Measurements from ENCODE around the gene RABEP2.
A peak's percentile ranks its signal among the peaks of the same experiment; 100 is the strongest.
"Not testable (repeated sequence)": the region's sequence is repeated elsewhere in the genome, so short reads cannot be mapped to it uniquely, and the experiment has no call there.

RABEP2 gene

GRCh38 chr16:28881565-28881964 is 43.5 kb downstream of the RABEP2 start:
- H3K23ac ChIP-seq (ENCODE audit: low read depth, low read length, poor library complexity); H2BK120ac ChIP-seq (ENCODE audit: low read depth, low read length); H2BK5ac ChIP-seq (ENCODE audit: low read length); H3K9me3 ChIP-seq (replicated peaks in 1 of 2; ENCODE audit: control insufficient read depth in 2 of 2, insufficient read depth in 1 of 2, low read depth in 1 of 2, low read length in 2 of 2); H3K4me3 ChIP-seq (ENCODE audit: low read length in 2 of 2); H4K8ac ChIP-seq (ENCODE audit: low read depth, low read length); H2BK15ac ChIP-seq (ENCODE audit: low read length); H3K27ac ChIP-seq (replicated peaks; ENCODE audit: low read length); H3K36me3 ChIP-seq (replicated peaks in 1 of 2; ENCODE audit: control insufficient read depth in 2 of 2, insufficient read depth in 2 of 2, low read length in 2 of 2); H3K79me1 ChIP-seq (ENCODE audit: low read depth, low read length); DNase-seq (ENCODE audit: low spot score); H4K91ac ChIP-seq (ENCODE audit: low read depth, low read length, poor library complexity); H3K14ac ChIP-seq (ENCODE audit: low read length); H2BK12ac ChIP-seq (ENCODE audit: low read length); H3K4me2 ChIP-seq (ENCODE audit: insufficient read depth, low read length, poor library complexity, severe bottlenecking); H3K9ac ChIP-seq (ENCODE audit: low read depth, low read length, poor library complexity); H3K4ac ChIP-seq (ENCODE audit: low read length); H3K18ac ChIP-seq (ENCODE audit: low read length); H2AFZ ChIP-seq (ENCODE audit: low read length); H2AK5ac ChIP-seq (ENCODE audit: low read depth, low read length); H3K27me3 ChIP-seq (ENCODE audit: control insufficient read depth in 3 of 3, insufficient read depth in 3 of 3, low read depth in 1 of 3, low read length in 3 of 3): not testable (repeated sequence)
- peaks cover 18 to 47% of the 10 kb centered on the region in 2 donors for H3K4me1 ChIP-seq (ENCODE audit: control insufficient read depth in 2 of 2, insufficient read depth in 1 of 2, low read depth in 1 of 2, low read length in 2 of 2)
- no CpG with 5 or more reads among the region's 4 CpGs for WGBS, 2 donors (ENCODE audit: extremely low coverage in 2 of 2, insufficient read length in 2 of 2, insufficient replicate concordance in 1 of 2)

GRCh38 chr16:28880955-28881354 is 44.1 kb downstream of the RABEP2 start:
- Histone ChIP-seq H2BK120ac (ENCODE audit: low read depth, low read length) (no peak overlapping the region), H3K27ac (replicated peaks; ENCODE audit: low read length) (no peak overlapping the region), H3K23ac (ENCODE audit: low read depth, low read length, poor library complexity) (no peak overlapping the region), H3K4me1 (ENCODE audit: control insufficient read depth in 2 of 2, insufficient read depth in 1 of 2, low read depth in 1 of 2, low read length in 2 of 2) (peaks cover 18 to 53% of the 10 kb centered on the region in 2 donors), H3K4me2 (ENCODE audit: insufficient read depth, low read length, poor library complexity, severe bottlenecking) (no peak overlapping the region), H2BK15ac (ENCODE audit: low read length) (no peak overlapping the region), H3K4ac (ENCODE audit: low read length) (no peak overlapping the region), H3K4me3 (ENCODE audit: low read length in 2 of 2) (no peak overlapping the region), H3K79me1 (ENCODE audit: low read depth, low read length) (peaks cover 3% of the 10 kb centered on the region), H2AK5ac (ENCODE audit: low read depth, low read length) (no peak overlapping the region), H4K91ac (ENCODE audit: low read depth, low read length, poor library complexity) (no peak overlapping the region), H3K9me3 (replicated peaks in 1 of 2; ENCODE audit: control insufficient read depth in 2 of 2, insufficient read depth in 1 of 2, low read depth in 1 of 2, low read length in 2 of 2) (no peaks in the 10 kb centered on the region), H3K36me3 (replicated peaks in 1 of 2; ENCODE audit: control insufficient read depth in 2 of 2, insufficient read depth in 2 of 2, low read length in 2 of 2) (peaks cover 2 to 3% of the 10 kb centered on the region in 2 donors), H3K9ac (ENCODE audit: low read depth, low read length, poor library complexity) (no peak overlapping the region), H2BK12ac (ENCODE audit: low read length) (no peak overlapping the region), H3K14ac (ENCODE audit: low read length) (no peak overlapping the region), H2AFZ (ENCODE audit: low read length) (no peak overlapping the region), H3K18ac (ENCODE audit: low read length) (peak overlapping the region; percentile 96), H2BK5ac (ENCODE audit: low read length) (no peak overlapping the region), H3K27me3 (ENCODE audit: control insufficient read depth in 3 of 3, insufficient read depth in 3 of 3, low read depth in 1 of 3, low read length in 3 of 3) (peaks cover 0 to 4% (median 0%) of the 10 kb centered on the region in 3 experiments), H4K8ac (ENCODE audit: low read depth, low read length) (no peak overlapping the region)
- WGBS, 2 donors (ENCODE audit: extremely low coverage in 2 of 2, insufficient read length in 2 of 2, insufficient replicate concordance in 1 of 2): no CpG with 5 or more reads among the region's 4 CpGs
- no peak for DNase-seq (ENCODE audit: low spot score)

- Histone ChIP-seq H2AFZ (ENCODE audit: low read length) (peak overlapping the region; percentile 82), H3K4me1 (ENCODE audit: control insufficient read depth in 2 of 2, insufficient read depth in 1 of 2, low read depth in 1 of 2, low read length in 2 of 2) (peaks cover 18 to 56% of the 10 kb centered on the region in 2 donors), H4K91ac (ENCODE audit: low read depth, low read length, poor library complexity) (no peak overlapping the region), H2AK5ac (ENCODE audit: low read depth, low read length) (no peak overlapping the region), H2BK15ac (ENCODE audit: low read length) (no peak overlapping the region), H3K9me3 (replicated peaks in 1 of 2; ENCODE audit: control insufficient read depth in 2 of 2, insufficient read depth in 1 of 2, low read depth in 1 of 2, low read length in 2 of 2) (no peaks in the 10 kb centered on the region), H3K4me3 (ENCODE audit: low read length in 2 of 2) (no peak overlapping the region), H3K18ac (ENCODE audit: low read length) (peak overlapping the region; percentile 96), H3K4ac (ENCODE audit: low read length) (no peak overlapping the region), H3K4me2 (ENCODE audit: insufficient read depth, low read length, poor library complexity, severe bottlenecking) (peak overlapping the region; percentile 74), H3K79me1 (ENCODE audit: low read depth, low read length) (peaks cover 3% of the 10 kb centered on the region), H2BK5ac (ENCODE audit: low read length) (no peak overlapping the region), H3K36me3 (replicated peaks in 1 of 2; ENCODE audit: control insufficient read depth in 2 of 2, insufficient read depth in 2 of 2, low read length in 2 of 2) (peaks cover 2% of the 10 kb centered on the region in 2 donors), H2BK12ac (ENCODE audit: low read length) (no peak overlapping the region), H3K27ac (replicated peaks; ENCODE audit: low read length) (peak overlapping the region; percentile 36), H3K23ac (ENCODE audit: low read depth, low read length, poor library complexity) (peak overlapping the region; percentile 52), H3K9ac (ENCODE audit: low read depth, low read length, poor library complexity) (no peak overlapping the region), H2BK120ac (ENCODE audit: low read depth, low read length) (no peak overlapping the region), H3K27me3 (ENCODE audit: control insufficient read depth in 3 of 3, insufficient read depth in 3 of 3, low read depth in 1 of 3, low read length in 3 of 3) (peaks cover 0 to 4% (median 0%) of the 10 kb centered on the region in 3 experiments), H3K14ac (ENCODE audit: low read length) (no peak overlapping the region), H4K8ac (ENCODE audit: low read depth, low read length) (peak overlapping the region; percentile 6)
- no peak for DNase-seq (ENCODE audit: low spot score)
- WGBS, 2 donors (ENCODE audit: extremely low coverage in 2 of 2, insufficient read length in 2 of 2, insufficient replicate concordance in 1 of 2): no CpG with 5 or more reads among the region's 11 CpGs
These were observed 44.5 kb downstream of the RABEP2 start for GRCh38 chr16:28880589-28880915.

GRCh38 chr16:28879841-28880588 is 45.0 kb downstream of the RABEP2 start:
- WGBS, 2 donors (ENCODE audit: extremely low coverage in 2 of 2, insufficient read length in 2 of 2, insufficient replicate concordance in 1 of 2): no CpG with 5 or more reads among the region's 66 CpGs
- DNase-seq (ENCODE audit: low spot score): peak; percentile 85

More at GRCh38 chr16:28879841-28880588, 45.0 kb downstream of the RABEP2 start:
- Histone ChIP-seq H2BK120ac (ENCODE audit: low read depth, low read length) (no peak overlapping the region), H2BK5ac (ENCODE audit: low read length) (peak overlapping the region; percentile 26), H2AK5ac (ENCODE audit: low read depth, low read length) (peak overlapping the region; percentile 85), H2AFZ (ENCODE audit: low read length) (peak overlapping the region; percentile 82), H2BK15ac (ENCODE audit: low read length) (peak overlapping the region; percentile 74), H3K9ac (ENCODE audit: low read depth, low read length, poor library complexity) (peak overlapping the region; percentile 95), H3K18ac (ENCODE audit: low read length) (peak overlapping the region; percentile 97), H3K9me3 (replicated peaks in 1 of 2; ENCODE audit: control insufficient read depth in 2 of 2, insufficient read depth in 1 of 2, low read depth in 1 of 2, low read length in 2 of 2) (no peaks in the 10 kb centered on the region), H4K8ac (ENCODE audit: low read depth, low read length) (no peak overlapping the region), H3K4me1 (ENCODE audit: control insufficient read depth in 2 of 2, insufficient read depth in 1 of 2, low read depth in 1 of 2, low read length in 2 of 2) (peaks cover 18 to 60% of the 10 kb centered on the region in 2 donors), H3K79me1 (ENCODE audit: low read depth, low read length) (peaks cover 3% of the 10 kb centered on the region), H3K4me2 (ENCODE audit: insufficient read depth, low read length, poor library complexity, severe bottlenecking) (peak overlapping the region; percentile 89), H3K14ac (ENCODE audit: low read length) (no peak overlapping the region), H3K36me3 (replicated peaks in 1 of 2; ENCODE audit: control insufficient read depth in 2 of 2, insufficient read depth in 2 of 2, low read length in 2 of 2) (peaks cover 0 to 2% of the 10 kb centered on the region in 2 donors), H4K91ac (ENCODE audit: low read depth, low read length, poor library complexity) (no peak overlapping the region), H3K4ac (ENCODE audit: low read length) (no peak overlapping the region), H3K4me3 (ENCODE audit: low read length in 2 of 2) (peak overlapping the region; percentile 58 to 87), H2BK12ac (ENCODE audit: low read length) (no peak overlapping the region), H3K27me3 (ENCODE audit: control insufficient read depth in 3 of 3, insufficient read depth in 3 of 3, low read depth in 1 of 3, low read length in 3 of 3) (peaks cover 0 to 4% (median 0%) of the 10 kb centered on the region in 3 experiments), H3K23ac (ENCODE audit: low read depth, low read length, poor library complexity) (peak overlapping the region; percentile 52), H3K27ac (replicated peaks; ENCODE audit: low read length) (peak overlapping the region; percentile 90)
